Astrocyte of the spinal cord (primary cell): ENCODE measurements around the gene FBXW10.
"Not testable (repeated sequence)": the region's sequence is repeated elsewhere in the genome, so short reads cannot be mapped to it uniquely, and the experiment has no call there.

Experiments used
- DNase-seq: peaks from one replicate; pipeline ENCODE4 v3.0.0; 2011; ENCODE audit warnings: low read depth, low spot score
- H3K4me3 ChIP-seq: 2 replicates; pipeline ENCODE4 v1.5.1; 2011; ENCODE audit warnings: low read depth, mild to moderate bottlenecking, low read length, moderate library complexity
- in situ Hi-C: cut with HindIII; loops from 2 replicates; pipeline ENCODE4 v1.10.0; 2017; ENCODE audit warnings: low sequenced_read_pairs

The FBXW10 gene

DNA sequence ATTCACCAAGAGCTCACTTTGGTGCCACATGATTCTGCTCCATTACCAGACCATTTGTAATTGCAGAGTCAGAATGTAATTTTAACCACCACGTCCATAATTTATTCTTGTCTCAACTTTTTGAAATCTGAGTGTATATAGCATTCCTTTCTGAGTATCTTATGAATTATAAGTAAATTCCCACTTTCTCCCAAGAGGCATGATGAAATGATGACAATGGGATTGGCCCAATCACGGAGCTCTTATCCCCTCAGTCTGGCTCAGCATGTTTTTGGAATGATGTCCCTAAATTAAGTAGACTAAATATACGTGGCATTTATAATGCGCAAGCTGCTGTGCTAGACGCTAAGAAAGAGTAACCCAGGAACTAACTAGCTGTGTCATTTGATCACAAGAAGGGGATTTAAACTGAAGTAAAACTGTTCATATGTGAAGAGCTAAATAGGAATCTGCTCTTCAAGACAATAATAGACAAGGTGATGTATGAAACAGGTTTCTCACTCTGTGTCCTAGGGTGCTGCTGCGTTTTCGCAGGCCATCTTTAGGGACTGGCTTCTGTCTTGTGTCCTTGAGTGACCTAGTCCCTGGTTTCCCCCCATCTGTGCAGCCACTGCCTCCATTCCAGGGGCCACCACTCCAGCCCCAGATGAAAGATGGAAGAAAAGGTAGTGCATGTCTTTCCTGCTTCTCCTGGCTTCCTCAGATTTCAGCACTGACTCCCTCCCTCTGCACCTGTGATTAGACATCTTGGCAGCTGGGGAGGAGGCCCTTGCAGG lies 4.0 kb upstream of the FBXW10 start:
- H3K4me3 ChIP-seq, DNase-seq, in situ Hi-C loops: not testable (repeated sequence)

DNA sequence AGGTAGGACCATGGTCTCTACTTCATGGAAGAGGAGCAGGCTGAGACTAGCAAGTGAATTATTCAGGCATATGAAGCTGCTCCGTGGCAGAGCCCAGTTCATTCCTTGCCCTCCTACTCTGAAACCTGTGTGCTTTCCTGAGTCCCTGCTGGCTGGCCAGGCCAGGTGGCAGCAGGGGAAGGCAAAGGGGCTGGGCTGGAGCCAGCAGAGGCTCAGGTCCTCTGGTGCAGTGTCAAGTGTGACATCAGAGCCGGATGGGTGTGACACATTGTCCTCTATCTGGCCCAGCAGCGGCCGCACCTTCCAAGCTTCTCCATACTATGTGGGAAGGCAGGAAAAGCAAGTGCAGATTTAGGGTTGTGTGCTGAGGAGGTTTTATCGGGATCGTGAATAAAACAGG lies 2.6 kb upstream of the FBXW10 start:
- in situ Hi-C loops, DNase-seq: not testable (repeated sequence)

DNA sequence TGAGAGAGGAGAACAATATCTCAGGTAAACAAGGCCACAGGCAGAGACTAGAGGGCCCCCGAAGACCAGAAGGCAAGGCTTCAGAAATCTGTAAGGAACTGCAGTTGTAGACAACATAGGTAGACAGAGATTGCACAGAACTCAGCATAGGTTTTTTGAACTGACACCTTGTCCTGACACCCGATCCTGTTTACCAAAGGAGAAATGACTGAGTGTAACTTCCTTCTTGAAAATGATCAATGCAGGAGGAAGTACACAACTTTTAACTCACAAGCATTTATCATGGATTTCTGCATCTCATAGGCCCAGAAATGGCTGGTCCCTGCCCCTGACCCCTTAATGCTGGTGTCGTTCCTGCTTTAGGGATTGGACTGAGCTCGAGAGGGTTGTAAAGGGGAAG lies 872 bp downstream of the FBXW10 start:
- in situ Hi-C loops, H3K4me3 ChIP-seq, DNase-seq: not testable (repeated sequence)

More for the DNA sequence above, 2.6 kb upstream of the FBXW10 start:
- not testable (repeated sequence) for H3K4me3 ChIP-seq

- DNase-seq, H3K4me3 ChIP-seq, in situ Hi-C loops: not testable (repeated sequence)
Observed at GRCh38 chr17:18746551-18746950, 2.7 kb downstream of the FBXW10 start.

GRCh38 chr17:18747501-18747900 lies 3.6 kb downstream of the FBXW10 start:
- DNase-seq, in situ Hi-C loops: not testable (repeated sequence)

DNA sequence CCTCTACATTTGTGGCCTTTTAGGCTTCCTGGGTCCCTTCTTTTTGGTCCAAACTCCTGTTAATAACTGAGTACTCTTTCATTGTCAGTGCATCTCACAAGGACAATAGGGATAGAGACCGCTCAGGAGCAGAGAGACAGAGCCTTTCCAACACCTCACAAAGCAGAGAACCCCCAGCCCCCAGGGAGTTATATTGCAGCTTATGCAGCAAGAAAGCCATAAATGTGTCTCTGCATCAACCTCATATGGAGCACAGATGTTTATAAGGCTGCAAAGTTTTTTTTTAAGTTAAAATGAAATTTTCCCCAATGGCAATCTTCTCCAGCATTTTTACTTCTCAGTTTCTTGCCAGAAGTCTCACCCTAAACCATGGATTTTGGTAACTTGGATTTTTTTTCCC lies 6.4 kb downstream of the FBXW10 start:
- in situ Hi-C loops, DNase-seq: not testable (repeated sequence)

More at GRCh38 chr17:18747501-18747900, 3.6 kb downstream of the FBXW10 start:
- H3K4me3 ChIP-seq: not testable (repeated sequence)

DNA sequence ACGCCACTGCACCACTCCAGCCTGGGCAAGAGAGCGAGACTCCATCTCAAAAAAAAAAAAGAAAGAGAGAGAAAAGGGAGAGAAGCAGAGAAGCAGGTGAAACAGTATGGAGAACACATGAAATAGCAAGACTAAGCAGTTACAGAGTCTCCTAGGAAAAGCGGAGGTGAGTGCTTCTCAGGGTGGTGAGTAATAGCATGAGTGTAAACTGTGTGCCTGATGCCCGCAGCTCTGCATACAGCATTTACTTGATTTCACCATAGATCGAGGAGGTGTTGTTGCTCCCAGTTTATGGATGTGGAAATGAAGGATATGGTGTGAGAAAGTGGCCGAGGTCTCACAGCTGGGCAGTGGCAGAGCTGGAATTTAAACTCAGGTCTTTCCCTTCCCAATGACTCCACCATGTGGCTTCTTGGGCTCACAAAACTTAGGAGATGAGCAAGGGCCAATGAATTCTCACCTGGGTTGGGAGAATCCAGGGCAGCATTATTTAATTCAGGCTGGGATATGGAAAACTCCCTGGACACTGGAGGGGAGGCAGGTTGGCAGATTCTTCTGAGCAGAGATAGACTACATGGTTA lies 10.1 kb downstream of the FBXW10 start:
- DNase-seq, in situ Hi-C loops, H3K4me3 ChIP-seq: not testable (repeated sequence)

More for the DNA sequence above, 6.4 kb downstream of the FBXW10 start:
- H3K4me3 ChIP-seq: not testable (repeated sequence)

DNA sequence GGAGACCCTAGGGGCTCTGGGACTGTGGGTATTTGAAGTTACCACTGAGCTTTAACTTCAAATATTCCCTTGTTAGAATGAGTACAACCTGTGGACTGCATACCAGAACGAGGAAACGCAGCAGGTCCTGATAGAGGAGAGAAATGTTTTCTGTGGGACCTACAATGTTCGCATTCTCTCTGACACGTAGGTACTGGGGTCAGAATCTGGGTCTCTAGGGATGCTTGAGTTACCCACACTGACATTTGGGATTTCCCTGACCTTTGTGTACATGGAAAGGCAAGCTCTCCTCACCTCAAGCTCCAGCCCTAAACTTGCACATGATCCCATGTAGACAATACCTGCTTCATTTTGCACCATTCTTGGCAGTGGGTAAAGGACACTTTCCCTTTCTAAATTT lies 12.1 kb downstream of the FBXW10 start:
- DNase-seq, in situ Hi-C loops, H3K4me3 ChIP-seq: not testable (repeated sequence)

DNA sequence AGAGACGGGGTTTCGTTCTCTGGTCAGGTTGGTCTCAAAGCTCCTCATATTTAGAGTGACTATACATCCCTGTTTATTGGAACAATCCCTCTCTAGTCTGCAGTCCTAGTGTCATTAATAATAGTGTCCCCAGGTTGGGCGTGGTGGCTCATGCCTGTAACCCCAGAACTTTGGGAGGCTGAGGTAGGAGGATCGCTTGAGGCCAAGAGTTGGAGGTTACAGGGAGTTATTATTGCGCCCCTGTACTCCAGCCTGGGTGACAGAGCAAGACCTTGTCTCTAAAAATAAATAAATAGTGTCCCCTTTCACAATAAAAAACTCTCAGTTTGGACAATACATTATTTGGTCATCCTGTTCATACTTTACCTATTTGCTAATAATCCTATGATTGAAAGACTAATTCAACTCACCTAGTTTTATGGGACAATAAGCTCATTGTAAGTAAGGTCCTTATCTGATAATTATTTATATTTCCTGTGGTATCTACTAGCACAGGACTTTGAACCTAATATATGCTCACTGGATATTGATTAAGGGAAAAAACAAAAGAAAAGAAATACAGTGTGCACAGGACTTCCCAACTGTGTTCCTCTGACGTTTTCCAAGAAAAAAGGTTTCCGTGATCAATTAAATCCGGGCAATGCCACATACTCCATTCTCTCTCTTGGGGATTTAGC lies 13.7 kb downstream of the FBXW10 start:
- in situ Hi-C loops, H3K4me3 ChIP-seq, DNase-seq: not testable (repeated sequence)

- H3K4me3 ChIP-seq, in situ Hi-C loops, DNase-seq: not testable (repeated sequence)
Observed at GRCh38 chr17:18758344-18758743, 14.5 kb downstream of the FBXW10 start.

DNA sequence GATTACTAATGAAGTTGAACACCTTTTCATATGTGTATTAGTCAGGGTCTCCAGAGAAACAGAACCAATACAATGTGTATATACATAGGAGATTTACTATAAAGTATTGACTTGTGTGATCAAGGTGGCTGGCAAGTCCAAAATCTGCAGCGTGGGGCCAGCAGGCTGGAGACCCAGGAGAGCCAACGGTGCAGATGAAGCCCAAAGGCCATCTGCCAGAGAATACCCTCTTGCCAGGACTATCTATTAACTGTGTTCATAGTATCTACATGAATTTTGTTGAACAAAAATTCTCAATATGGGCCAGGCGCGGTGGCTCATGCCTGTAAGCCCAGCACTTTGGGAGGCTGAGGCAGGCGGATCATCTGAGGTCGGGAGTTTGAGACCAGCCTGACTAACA lies 16.4 kb downstream of the FBXW10 start:
- in situ Hi-C loops, H3K4me3 ChIP-seq, DNase-seq: not testable (repeated sequence)

GRCh38 chr17:18770572-18770971 lies 26.7 kb downstream of the FBXW10 start:
- in situ Hi-C loops, H3K4me3 ChIP-seq, DNase-seq: not testable (repeated sequence)

- DNase-seq, H3K4me3 ChIP-seq, in situ Hi-C loops: not testable (repeated sequence)
Observed at GRCh38 chr17:18771066-18771465, 27.2 kb downstream of the FBXW10 start.
